Fibroblast of lung (primary cell): Measurements from ENCODE around the gene GPX4.

ENCODE experiments used
- CTCF ChIP-seq, 2 donors: IDR thresholded peaks in 1 of 2; conservative IDR thresholded peaks in 1 of 2; 1 replicate in 1 of 2; 2 replicates in 1 of 2; pipeline ENCODE4 v1.5.1; 2011 to 2012; ENCODE audit warnings: low read length in 2 of 2, control low read depth in 1 of 2, inconsistent platforms in 1 of 2, low read depth in 1 of 2, mild to moderate bottlenecking in 1 of 2
- EZH2 ChIP-seq: IDR thresholded peaks from 2 replicates; pipeline ENCODE4 v1.5.1; 2012; ENCODE audit warnings: low read length, control low read depth, mild to moderate bottlenecking; ENCODE audit errors: missing control alignments

- TF ChIP-seq CTCF (conservative IDR thresholded peaks at IDR 0.05 in 1 of 2, IDR thresholded peaks at IDR 0.05 in 1 of 2; ENCODE audit: low read depth in 1 of 2, low read length in 2 of 2) (no peak), EZH2 (no peak)
Observed at GRCh38 chr19:1118999-1119398, 15.2 kb downstream of the GPX4 start.
